ENCODE data around the gene APBA3.

Gene APBA3

GRCh38 chr19:3748965-3749364 is 12.5 kb downstream of the APBA3 start:
- DNase-seq (ENCODE audit: low read depth in 2 of 2): no peak

- no peak for DNase-seq (ENCODE audit: low read depth in 2 of 2)
Observed at GRCh38 chr19:3746371-3747056, 15.0 kb downstream of the APBA3 start.

DNA sequence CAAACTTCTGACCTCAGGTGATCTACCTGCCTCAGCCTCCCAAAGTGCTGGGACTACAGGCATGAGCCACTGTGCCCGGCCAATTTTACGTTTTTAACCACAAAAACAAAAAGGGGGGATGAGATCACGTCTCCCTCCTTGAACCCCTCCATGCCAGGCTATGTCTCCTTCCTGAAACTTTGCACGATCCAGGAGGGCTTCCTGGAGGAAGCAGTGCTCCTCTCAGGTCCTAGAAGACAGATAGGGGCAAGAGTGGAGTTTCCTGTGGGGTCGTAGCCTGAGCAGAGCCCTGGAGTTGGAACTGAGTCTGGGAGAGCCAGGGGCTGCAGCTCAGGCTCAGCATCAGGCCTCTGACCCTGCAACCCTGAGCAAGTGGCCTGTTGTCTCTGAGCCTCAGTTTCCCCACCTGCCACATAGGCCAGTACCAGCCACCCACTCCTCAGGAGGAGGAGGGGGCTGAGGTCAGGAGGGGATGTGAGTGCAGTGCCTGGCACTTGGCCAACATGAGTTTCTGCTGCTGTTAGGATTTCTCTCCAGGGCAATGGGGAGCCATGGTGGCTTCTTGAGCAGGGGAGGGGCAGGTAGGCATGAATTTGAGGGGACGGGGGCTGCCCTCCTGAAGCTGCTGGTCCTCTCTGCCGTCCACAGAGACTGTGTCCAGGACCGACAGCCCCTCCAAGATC is 16.0 kb downstream of the APBA3 start:
- DNase-seq (ENCODE audit: low read depth in 2 of 2): no peak

GRCh38 chr19:3743486-3743885 is 18.0 kb downstream of the APBA3 start:
- no peak for DNase-seq (ENCODE audit: low read depth in 2 of 2)

GRCh38 chr19:3740431-3740830 is 21.1 kb downstream of the APBA3 start:
- DNase-seq (ENCODE audit: low read depth in 2 of 2): no peak

DNA sequence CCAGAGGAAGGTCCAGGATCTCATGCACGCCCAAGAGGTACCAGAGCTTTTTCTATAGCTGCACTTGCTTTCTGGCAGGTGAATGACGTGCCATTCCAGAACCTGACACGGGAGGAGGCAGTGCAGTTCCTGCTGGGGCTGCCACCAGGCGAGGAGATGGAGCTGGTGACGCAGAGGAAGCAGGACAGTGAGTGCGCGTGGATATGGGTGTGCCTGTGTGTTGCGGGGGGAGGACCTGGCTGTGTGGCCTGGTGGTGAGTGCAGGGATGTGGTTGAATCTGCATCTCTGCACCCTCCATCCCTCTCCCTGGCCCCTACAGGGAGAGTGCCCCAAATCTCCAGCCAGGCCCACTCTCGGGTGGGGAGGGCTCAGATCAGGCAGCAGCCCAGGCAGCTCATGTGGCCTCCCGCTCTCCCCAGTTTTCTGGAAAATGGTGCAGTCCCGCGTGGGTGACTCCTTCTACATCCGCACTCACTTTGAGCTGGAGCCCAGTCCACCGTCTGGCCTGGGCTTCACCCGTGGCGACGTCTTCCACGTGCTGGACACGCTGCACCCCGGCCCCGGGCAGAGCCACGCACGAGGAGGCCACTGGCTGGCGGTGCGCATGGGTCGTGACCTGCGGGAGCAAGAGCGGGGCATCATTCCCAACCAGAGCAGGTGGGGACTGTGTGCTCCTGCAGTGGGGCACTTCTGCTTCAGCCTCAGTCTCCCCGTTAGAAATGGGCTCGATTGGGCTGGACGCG is 22.8 kb downstream of the APBA3 start:
- DNase-seq (ENCODE audit: low read depth in 2 of 2): no peak

GRCh38 chr19:3737487-3738205 is 23.8 kb downstream of the APBA3 start:
- DNase-seq (ENCODE audit: low read depth in 2 of 2): no peak

DNA sequence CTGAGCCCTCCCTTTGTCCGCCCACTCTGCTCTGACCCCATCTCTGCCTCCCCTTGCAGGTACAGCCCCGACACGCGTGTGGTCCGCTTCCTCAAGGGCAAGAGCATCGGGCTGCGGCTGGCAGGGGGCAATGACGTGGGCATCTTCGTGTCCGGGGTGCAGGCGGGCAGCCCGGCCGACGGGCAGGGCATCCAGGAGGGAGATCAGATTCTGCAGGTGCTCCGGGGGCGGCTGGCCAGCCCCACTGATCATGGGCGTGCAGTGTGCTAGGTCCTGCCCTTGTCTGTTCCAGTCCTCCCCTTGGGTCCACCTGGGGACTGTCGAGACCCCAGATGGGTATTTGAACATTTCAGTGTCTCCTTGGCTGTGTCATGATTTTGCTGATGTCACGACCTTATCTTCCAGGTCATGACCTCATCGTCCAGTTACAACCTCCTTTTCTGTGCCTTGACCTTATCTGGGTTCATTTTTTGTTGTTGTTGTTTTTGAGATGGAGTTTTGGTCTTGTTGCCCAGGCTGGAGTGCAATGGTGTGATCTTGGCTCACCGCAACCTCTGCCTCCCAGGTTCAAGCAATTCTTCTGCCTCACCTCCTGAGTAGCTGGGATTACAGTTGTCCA is 25.3 kb downstream of the APBA3 start:
- no peak for DNase-seq (ENCODE audit: low read depth in 2 of 2)

DNA sequence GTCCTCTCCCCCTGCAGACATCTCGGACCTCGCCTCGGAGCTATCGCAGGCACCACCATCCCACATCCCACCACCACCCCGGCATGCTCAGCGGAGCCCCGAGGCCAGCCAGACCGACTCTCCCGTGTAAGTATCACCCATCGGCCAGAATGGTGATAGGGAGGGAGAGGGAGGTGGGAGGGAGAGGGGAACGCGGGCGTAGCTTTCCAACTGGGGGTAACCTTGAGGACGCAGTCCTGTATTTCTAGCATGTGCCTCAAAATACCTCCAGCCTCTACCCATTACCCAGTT is 27.2 kb downstream of the APBA3 start:
- no peak for DNase-seq (ENCODE audit: low read depth in 2 of 2)

DNA sequence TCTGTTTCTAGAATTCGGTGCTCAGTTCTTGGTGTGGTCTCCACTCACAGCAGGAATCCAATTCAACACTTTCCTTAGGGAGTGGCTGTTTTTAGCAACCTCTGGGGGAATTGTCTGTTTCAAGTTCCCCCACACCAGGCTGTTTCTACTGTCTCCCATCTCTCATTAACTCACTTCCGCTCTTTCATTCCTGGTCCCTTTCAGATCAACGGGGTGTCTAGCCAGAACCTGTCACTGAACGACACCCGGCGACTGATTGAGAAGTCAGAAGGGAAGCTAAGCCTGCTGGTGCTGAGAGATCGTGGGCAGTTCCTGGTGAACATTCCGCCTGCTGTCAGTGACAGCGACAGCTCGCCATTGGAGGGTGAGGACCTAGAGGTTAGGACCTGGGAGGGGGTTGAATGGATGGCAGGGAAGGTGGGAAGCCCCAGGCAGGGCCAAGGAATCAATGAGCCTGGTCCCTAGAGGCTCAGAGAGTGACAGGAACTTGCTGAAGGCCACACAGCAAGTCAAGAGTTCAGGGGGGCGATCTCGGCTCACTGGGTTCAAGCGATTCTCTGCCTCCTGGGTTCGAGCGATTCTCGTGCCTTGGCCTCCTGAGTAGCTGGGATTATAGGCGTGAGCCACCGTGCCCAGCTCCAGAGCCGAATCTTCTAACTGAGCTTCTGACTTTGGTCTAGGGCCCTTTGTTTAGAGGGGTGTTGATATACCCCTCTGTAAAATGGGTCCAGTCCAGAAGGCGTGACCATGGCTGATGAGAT is 27.8 kb downstream of the APBA3 start:
- no peak for DNase-seq (ENCODE audit: low read depth in 2 of 2)

DNA sequence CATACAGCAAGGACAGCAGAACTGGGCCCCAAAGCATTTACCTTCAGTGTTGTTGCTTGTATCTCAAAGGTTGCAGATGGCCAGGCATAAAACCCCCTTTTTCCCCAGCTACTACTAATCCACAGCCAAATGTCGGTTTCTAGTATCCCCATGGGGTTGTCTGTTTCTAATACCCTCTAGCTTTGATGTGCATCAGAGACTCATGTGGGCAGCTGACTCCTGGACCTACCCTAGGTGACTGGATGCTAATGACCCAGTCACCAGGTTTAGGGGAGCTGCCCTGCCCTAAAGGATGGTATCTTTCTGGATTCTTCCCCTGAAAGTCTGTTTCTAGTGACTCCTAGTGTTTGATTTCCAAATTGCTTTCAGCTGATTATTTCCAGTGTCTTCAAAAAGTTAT is 29.4 kb downstream of the APBA3 start:
- no peak for DNase-seq (ENCODE audit: low read depth in 2 of 2)

- no peak for DNase-seq (ENCODE audit: low read depth in 2 of 2)
Observed at GRCh38 chr19:3730457-3730958, 31.0 kb downstream of the APBA3 start.

- DNase-seq (ENCODE audit: low read depth in 2 of 2): no peak
Observed at GRCh38 chr19:3725640-3726310, 35.7 kb downstream of the APBA3 start.

DNA sequence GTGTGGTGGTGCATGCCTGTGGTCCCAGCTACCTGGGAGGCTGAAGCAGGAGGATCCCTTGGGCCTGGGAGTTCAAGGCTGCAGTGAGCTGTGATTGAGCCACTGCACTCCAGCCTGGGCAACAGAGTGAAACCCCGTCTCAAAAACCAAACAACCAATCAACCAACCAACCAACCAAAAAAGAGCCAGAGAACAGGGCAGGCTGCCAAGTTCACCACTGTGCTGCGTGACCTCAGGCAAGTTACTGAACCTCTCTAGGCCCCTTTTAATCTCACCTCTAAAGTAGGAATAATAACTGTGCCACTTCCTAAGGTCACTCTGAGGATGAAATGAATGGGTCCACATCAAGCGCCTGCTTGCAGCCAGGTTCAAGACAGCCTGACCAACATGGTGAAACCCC is 36.4 kb downstream of the APBA3 start:
- no peak for DNase-seq (ENCODE audit: low read depth in 2 of 2)

DNA sequence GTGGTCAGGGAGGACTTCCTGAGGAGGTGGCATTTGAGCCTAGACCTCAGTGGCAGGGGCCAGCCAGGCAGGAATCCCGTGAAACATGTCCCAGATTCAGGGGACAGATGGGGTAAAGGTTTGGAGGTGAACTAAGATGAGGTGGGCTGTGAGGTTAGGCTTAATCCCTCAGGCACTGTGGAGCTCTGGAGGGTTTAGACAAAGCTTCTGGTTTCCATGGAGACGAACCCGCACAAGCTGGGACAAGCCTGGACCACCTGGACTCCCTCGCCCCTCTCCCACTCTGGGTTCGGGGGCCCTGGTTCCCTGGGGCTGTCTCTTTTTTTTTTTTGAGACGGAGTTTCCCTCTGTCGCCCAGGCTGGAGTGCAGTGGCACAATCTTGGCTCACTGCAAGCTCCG is 37.6 kb downstream of the APBA3 start:
- no peak for DNase-seq (ENCODE audit: low read depth in 2 of 2)

GRCh38 chr19:3723110-3723488 is 38.4 kb downstream of the APBA3 start:
- DNase-seq (ENCODE audit: low read depth in 2 of 2): no peak

DNA sequence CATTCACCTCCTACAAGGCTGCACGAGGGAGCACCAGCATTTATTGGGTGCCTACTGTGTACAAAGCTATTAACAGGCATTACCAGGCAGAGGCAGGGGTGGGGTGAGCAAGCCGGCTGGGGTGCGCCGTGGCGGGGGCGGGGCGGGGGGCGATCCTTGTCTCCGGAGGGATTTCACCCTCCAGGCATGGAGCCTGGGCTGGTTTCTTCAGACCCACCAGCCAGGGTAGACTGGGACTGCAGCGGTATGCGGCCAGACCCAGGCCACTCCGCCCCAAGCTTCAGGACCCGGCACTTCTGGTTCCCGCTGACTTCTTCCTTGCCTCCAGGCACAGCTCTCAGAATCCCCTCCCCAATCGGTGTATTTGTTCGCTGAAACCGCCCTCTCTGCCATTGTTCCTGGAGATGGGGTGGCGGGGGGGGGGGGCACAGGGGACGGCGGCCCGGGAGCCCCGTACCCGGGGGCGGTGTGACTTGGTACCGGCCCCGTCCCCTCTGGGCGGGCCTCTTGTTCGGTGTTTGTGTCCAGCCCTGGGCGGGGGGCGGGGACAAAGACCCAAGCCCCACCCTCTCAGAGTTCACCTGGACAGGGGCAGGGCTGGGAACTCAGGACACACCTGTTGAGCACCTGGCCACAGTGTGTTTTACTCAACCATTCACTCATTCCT is 38.9 kb downstream of the APBA3 start:
- DNase-seq (ENCODE audit: low read depth in 2 of 2): no peak

DNA sequence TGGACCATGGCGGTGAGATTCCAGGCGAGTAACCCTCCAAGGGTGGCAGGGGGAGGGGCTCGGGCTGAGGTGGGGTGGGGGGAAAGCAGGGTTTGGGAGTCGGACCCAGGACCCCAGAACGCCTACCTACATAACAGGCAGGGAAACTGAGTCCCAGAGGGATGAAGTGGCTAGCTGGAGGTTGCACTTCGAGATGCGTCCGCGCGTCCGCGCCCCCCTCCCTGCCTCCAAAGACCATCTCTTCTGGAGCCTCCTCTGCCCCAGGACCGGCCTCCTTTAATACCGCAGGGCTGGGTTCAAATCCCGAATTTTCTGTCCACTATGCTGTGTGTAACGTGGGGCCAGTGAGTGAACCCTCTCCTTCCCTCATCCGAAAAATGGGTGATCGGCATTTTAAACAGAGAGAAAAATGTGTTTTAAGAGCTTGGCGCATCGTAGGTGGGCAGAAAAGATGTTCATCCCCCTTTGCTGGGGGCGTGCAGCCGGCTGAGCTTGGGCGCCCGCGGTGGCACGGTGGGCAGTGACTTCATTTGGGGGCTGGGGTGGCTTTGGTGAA is 39.5 kb downstream of the APBA3 start:
- no peak for DNase-seq (ENCODE audit: low read depth in 2 of 2)

DNA sequence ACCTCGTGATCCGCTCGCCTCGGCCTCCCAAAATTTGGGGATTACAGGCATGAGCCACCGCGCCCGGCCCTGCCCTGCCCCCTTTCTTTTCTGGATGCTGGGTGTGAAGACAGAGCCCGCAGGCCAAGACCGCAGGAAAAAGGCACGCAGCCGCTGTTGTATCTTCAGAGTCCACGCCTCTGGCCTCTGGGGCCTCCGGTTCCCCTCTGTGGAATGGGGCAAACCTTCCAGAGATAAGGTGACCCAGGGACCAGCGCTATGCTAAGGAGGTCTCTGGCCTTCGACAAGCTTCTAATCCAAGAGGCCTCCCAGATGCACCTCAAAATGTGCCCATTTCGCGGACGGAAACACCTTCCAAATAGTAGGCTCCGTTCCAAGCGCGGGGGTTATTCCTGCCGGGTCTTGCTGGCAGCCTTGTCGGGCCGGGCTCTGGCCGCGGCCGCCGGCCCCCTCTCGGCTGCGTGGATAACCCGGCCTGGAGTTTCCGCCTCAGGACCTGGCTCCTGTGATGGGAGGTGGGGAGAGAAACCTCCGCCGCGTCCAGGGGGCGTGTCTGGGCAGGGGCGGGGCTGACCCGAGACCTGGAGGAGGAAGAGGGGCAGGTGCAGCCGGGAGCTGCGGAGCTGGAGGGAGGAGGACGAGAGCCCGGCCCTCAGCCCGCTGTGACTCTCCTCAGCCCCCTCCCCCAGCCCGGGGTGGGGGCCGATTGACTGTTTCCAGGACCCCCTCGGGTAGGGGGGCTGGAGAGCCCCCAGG is 40.2 kb downstream of the APBA3 start:
- peak; percentile 29 to 38 for DNase-seq (ENCODE audit: low read depth in 2 of 2)
